Mammary epithelial cell (primary cell): ENCODE results near the gene EPB41L1.

ENCODE experiments used
- CTCF ChIP-seq, 2 donors: IDR thresholded peaks in 1 of 2; conservative IDR thresholded peaks in 1 of 2; 2 replicates each; pipeline ENCODE4 v1.5.1; 2011 to 2012; ENCODE audit warnings: inconsistent platforms in 2 of 2, low read length in 2 of 2, mild to moderate bottlenecking in 2 of 2, control low read depth in 1 of 2, low read depth in 1 of 2; ENCODE audit not compliant: insufficient read depth in 1 of 2; ENCODE audit errors: extremely low read depth in 1 of 2
- EZH2 ChIP-seq: IDR thresholded peaks from 2 replicates; pipeline ENCODE4 v1.6.1; 2012; ENCODE audit warnings: low read length, inconsistent platforms, borderline replicate concordance

GRCh38 chr20:36199345-36200257 is 45.1 kb downstream of the EPB41L1 start:
- TF ChIP-seq CTCF (conservative IDR thresholded peaks at IDR 0.05 in 1 of 2, IDR thresholded peaks at IDR 0.05 in 1 of 2; ENCODE audit: extremely low read depth in 1 of 2, insufficient read depth in 1 of 2, low read depth in 1 of 2, low read length in 2 of 2) (peak; percentile 92 to 97), EZH2 (no peak)
